GM19240 (cell line): ENCODE results near the gene HMCN2.
"Not testable (repeated sequence)": the region's sequence is repeated elsewhere in the genome, so short reads cannot be mapped to it uniquely, and the experiment has no call there.

Experiments
- DNase-seq: peaks from one replicate; pipeline ENCODE4 v3.0.0; 2011; ENCODE audit warnings: low spot score; ENCODE audit not compliant: insufficient read length

Gene HMCN2

GRCh38 chr9:130330202-130330862 is 64.8 kb downstream of the HMCN2 start:
- no peak for DNase-seq

GRCh38 chr9:130331061-130331460 is 65.5 kb downstream of the HMCN2 start:
- DNase-seq: no peak

GRCh38 chr9:130331573-130331972 is 66.0 kb downstream of the HMCN2 start:
- no peak for DNase-seq

- DNase-seq: no peak
These were observed 66.9 kb downstream of the HMCN2 start for GRCh38 chr9:130332384-130332926.

- no peak for DNase-seq
These were observed 67.6 kb downstream of the HMCN2 start for GRCh38 chr9:130333041-130333711.

DNA sequence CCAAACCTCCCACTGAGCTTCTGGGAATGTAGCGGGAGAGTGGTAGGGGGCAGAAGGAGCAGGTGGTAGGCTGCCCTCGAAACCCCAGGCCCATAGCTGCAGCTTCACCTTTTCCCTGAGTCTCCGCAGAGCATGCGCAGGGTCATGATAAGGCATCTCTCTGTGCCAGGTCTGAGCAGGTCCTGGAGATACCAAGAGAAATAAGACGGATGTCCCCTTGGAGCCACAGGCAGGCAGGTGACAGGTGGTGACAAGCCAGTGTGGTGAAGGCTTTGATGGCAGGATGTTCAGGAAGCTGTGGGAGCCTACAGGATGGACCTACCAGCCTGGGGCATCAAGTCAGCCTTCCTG is 68.1 kb downstream of the HMCN2 start:
- DNase-seq: no peak

DNA sequence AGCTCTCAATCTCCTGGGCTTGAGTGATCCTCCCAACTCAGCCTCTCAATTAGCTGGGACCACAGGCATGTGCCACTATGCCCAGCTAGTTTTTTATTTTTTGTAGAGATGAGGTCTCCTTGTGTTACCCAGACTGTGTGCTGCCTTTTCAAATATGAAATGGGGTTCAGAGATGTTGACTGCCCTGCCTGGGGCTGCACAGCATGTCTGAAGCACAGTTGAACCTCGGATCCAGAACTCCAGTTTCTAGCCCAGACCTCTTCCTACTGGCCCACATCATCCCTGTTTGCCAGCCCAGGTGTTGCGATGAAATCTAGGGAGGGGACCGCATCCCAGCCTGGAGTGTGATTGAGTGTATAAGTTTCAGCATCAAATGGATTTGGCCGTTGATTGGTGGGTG is 69.4 kb downstream of the HMCN2 start:
- no peak for DNase-seq

GRCh38 chr9:130336027-130336610 is 70.6 kb downstream of the HMCN2 start:
- DNase-seq: no peak

- no peak for DNase-seq
These were observed 71.3 kb downstream of the HMCN2 start for GRCh38 chr9:130336885-130337284.

DNA sequence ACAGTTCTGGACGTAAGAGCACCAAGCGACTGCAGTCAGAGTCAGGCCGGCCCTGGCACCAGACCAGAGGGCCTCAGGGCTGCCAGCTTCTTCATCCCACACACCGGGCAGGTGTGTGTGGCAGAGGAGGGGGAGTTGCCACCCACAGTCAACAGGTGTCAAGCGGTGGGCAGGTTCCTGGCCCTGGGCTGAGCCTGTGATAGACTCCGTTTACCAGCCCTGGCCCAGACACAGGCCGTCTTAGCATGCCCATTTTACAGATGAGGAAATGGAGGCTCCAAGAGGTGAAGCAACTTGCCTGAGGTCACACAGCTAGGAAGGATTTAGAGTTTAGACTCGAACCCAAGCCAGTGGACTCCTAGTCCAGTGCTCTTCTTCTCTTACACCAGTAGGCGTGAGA is 71.8 kb downstream of the HMCN2 start:
- no peak for DNase-seq

DNA sequence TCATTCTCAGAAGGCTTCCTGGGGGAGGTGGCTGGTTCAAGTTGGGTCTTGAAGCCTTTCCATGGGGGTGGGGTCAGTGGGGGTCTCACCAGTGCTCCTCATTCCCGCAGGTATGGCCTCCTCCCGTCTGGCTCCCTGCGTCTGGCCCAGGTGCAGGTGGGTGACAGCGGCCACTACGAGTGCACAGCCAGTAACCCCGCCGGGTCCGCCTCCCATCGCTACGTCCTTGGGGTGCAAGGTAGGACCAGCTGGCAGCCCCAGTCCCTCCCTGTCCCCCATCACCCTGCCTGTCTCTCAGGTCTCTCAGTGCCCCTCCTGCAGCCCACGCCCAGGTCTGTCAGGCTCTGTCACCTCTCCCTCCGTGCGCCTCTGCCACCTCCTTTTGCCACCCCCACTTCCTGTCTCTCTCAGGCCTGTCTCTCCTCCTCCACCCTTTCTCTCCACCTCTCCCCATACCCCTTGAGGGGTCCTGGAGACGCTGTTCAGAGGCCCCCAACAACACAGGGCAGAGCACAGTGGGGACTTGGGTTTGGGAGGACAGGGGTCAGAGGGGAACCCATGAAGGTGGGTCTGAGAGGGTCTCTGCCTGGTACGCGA is 72.3 kb downstream of the HMCN2 start:
- DNase-seq: no peak

DNA sequence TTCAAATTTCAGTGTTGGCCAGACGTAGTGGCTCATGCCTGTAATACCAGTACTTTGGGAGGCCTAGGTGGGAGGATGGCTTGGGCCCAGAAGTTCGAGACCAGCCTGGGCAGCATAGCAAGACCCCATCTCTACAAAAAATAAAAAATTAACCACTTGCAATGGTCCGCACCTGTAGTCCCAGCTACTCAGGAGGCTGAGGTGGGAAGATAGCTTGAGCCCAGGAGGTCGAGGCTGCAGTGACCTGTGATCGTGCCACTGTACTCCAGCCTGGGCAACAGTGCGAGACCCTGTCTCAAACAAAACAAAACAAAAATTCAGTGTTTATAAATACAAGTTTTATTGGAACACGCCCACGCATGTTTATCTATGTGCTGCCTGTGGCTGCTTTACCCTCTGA is 73.3 kb downstream of the HMCN2 start:
- DNase-seq: not testable (repeated sequence)

GRCh38 chr9:130339306-130339705 is 73.7 kb downstream of the HMCN2 start:
- no peak for DNase-seq

GRCh38 chr9:130340011-130340410 is 74.5 kb downstream of the HMCN2 start:
- DNase-seq: no peak

GRCh38 chr9:130340557-130340956 is 75.0 kb downstream of the HMCN2 start:
- DNase-seq: not testable (repeated sequence)

- DNase-seq: no peak
These were observed 75.6 kb downstream of the HMCN2 start for GRCh38 chr9:130341128-130341527.

DNA sequence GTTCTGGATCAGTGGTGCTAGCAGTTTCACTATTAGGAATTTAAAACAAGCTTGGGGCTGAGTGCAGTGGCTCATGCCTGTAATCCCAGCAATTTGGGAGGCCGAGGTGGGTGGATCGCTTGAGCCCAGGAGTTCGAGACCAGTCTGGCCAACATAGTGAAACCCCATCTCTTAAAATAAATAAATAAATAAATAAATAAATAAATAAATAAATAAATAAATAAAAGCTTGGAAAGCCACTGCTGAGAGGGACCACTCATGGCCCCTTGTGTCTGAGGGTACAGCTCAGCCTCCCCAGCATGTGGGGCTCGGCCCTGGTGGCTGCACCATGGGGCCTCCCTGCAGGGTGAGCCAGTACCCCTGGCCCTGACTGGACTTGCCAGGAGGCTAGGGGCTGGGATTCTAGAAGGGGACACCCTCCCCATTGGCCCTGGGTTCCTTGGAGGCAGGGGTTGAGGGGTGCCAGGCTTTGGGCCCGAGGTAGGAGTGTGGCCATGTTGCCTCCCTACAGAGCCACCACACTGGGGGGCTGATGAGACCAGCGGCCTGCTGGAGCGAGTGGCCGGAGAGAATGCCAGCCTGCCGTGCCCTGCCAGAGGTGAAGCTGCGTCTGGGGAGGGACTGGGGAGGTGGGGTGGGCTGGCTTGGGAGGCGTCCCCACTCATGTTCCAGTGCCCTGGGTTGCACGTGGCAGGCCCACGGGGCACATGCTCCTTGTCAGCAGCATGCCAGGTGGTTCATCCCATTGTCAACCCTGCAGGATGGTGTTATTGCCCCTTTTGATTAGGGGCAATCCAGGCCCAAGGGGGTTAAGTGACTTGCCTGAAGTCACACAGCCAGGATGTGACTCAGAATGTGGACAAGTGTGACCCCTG is 76.5 kb downstream of the HMCN2 start:
- DNase-seq: no peak

- no peak for DNase-seq
These were observed 77.1 kb downstream of the HMCN2 start for GRCh38 chr9:130342714-130343085.

GRCh38 chr9:130343445-130343918 is 77.9 kb downstream of the HMCN2 start:
- DNase-seq: no peak

DNA sequence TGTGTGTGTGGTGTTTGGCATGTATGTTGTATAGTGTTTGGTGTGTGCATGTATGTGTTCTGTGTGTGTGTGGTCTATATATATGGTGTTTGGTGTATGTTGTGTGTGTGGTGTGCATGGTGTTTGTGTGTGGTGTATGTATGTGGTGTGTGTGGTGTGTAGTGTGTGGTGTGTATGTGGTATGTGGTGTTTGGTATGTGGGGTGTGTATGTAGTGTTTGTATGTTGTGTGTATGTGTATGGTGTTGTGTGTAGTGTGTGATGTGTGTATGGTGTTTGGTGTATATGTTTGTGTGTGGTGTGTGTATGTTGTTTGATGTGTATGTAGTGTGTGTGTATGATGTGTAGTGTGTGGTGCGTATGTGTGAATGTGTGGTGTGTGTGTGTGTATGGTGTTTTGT is 78.8 kb downstream of the HMCN2 start:
- no peak for DNase-seq
